ENCODE results near the gene ANAPC16.
"Not testable (repeated sequence)": the region's sequence is repeated elsewhere in the genome, so short reads cannot be mapped to it uniquely, and the experiment has no call there.

Gene ANAPC16

DNA sequence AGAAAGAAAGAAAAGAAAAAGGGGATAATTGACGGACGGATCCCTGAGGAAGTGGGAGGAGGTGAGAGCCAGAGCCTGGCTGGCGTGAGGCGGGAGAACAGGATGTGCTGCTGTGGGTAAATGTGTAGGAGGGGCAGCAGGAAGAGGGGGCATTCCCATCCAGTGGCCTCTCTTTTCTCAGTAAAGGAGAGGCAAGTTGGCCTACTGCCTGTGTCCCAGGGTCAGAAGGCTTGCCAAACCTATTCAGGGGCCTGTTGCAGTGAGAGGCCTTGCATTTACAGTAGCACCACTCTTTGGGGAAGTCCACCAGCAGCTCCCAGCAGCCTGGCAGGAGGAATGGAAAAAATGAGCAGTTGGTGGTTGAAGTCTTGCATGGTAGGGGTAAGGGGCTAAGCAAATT lies 26.9 kb downstream of the ANAPC16 start:
- TF ChIP-seq CTCF (IDR thresholded peaks at IDR 0.05; ENCODE audit: low read depth, low read length), result no peak
- Histone ChIP-seq H3K36me3 (no peaks in the 10 kb centered on the region), H3K27me3 (no peaks in the 10 kb centered on the region), H3K4me3 (ENCODE audit: low read depth, low read length) (no peak overlapping the region), H3K4me1 (peaks cover 15% of the 10 kb centered on the region), H3K9me3 (no peaks in the 10 kb centered on the region)
- DNase-seq, result no peak

DNA sequence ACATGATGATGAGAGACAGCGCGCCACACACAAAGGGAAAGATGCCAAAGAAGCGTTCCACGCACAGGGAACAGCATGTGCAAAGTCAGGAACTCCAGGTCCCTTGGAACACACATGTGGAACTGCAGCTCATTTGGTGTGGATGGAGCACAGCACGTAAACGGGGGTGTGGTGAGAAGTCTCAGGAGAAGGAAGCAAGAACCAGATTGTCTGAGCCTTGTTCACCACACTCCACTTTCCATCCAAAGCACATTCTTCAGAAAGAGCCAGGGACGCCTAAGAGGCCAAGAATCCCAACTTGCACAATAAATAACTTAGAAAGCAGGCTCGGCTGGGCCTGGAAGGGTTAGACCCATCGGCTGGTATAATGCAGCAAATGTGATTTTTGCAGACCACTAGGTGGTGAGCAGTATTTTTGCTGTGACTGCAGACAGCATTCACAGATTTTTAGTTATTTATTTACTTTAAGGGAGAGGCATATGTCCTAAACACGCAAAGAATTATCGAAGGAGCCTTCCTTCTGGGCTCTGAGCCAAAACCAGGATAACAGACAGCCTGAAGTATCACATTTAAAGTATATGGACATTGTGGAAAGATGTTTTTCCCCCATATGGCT lies 28.1 kb downstream of the ANAPC16 start:
- no peaks in the 10 kb centered on the region for H3K36me3 ChIP-seq
- TF ChIP-seq CTCF (IDR thresholded peaks at IDR 0.05; ENCODE audit: low read depth, low read length), result peak; percentile 32; the same call in 1 of the 2 replicates

DNA sequence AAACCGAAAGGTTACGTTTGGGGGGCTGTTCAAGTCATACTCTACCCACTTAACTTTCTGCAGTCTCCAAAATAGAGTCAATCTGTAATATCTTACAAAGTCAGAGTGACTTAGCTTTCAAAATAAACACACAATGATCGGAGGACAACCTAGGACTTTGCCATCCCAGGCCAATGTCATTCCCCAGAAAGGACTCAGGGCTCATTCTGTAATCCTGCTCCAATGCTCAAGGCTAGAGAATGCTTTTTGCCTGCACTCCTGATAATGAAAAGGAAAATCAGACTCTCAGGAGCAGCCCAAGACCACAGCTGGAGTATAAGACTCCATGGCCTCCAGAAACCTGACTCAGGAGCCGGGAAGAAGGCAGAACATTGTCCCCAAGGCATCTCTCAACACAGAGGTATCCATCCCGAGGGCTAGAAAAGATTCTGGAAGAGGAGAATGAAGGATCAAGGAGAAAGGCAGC lies 28.8 kb downstream of the ANAPC16 start:
- Histone ChIP-seq H3K4me1 (peaks cover 21% of the 10 kb centered on the region), H3K27me3 (no peaks in the 10 kb centered on the region), H3K4me3 (ENCODE audit: low read depth, low read length) (no peak overlapping the region), H3K9me3 (no peaks in the 10 kb centered on the region), H3K36me3 (no peaks in the 10 kb centered on the region)
- DNase-seq, result no peak
- no peak for TF ChIP-seq CTCF (IDR thresholded peaks at IDR 0.05; ENCODE audit: low read depth, low read length)

More for the DNA sequence above, 28.1 kb downstream of the ANAPC16 start:
- H3K27me3 ChIP-seq, result no peaks in the 10 kb centered on the region
- DNase-seq, result no peak
- H3K9me3 ChIP-seq, result no peaks in the 10 kb centered on the region
- H3K4me3 ChIP-seq (ENCODE audit: low read depth, low read length), result no peak overlapping the region
- peaks cover 20% of the 10 kb centered on the region for H3K4me1 ChIP-seq

GRCh38 chr10:72245949-72246525 lies 30.2 kb downstream of the ANAPC16 start:
- TF ChIP-seq CTCF (IDR thresholded peaks at IDR 0.05; ENCODE audit: low read depth, low read length), result no peak
- Histone ChIP-seq H3K4me1 (peaks cover 21% of the 10 kb centered on the region), H3K36me3 (no peaks in the 10 kb centered on the region), H3K27me3 (no peaks in the 10 kb centered on the region), H3K4me3 (ENCODE audit: low read depth, low read length) (no peak overlapping the region), H3K9me3 (no peaks in the 10 kb centered on the region)
- DNase-seq, result no peak

DNA sequence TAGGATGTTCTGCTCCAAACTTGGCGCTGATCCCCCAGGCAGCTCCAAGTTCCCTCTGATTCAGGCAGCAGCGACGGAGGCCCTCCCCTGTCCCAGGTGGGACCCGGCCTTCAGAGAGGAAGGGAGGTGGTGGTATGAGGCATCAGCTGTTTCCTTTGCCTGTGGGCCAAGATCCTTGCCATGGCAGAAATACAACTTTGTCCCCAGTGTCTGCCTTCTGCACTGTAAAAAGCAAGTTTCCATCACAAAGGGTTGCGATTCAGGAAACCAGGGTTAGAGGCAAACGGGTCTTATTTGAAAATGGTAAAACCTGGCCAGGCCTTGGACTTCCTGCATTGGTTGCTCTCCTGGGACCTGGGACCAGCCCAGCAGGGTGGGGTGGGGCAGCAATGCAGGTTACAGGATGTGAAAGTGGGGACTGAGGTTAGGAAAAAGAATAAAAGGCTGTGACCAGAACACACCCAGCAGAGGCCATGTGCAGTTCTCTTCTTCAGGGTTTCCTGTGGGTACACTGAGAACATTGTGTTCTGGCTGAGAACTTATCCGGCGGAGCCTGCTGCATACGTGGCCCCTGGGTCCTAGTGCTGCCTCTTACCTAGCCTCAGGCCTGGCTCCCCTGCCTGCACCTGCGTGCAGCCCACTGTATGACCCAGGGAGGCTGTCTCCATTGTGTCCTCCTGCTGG lies 32.8 kb downstream of the ANAPC16 start:
- Histone ChIP-seq H3K4me3 (ENCODE audit: low read depth, low read length) (peak overlapping the region; percentile 23; the same call in 1 of the 2 replicates), H3K27me3 (no peaks in the 10 kb centered on the region), H3K36me3 (no peaks in the 10 kb centered on the region), H3K4me1 (peaks cover 21% of the 10 kb centered on the region), H3K9me3 (no peaks in the 10 kb centered on the region)
- DNase-seq, result peak; percentile 27
- TF ChIP-seq CTCF (IDR thresholded peaks at IDR 0.05; ENCODE audit: low read depth, low read length), result no peak

DNA sequence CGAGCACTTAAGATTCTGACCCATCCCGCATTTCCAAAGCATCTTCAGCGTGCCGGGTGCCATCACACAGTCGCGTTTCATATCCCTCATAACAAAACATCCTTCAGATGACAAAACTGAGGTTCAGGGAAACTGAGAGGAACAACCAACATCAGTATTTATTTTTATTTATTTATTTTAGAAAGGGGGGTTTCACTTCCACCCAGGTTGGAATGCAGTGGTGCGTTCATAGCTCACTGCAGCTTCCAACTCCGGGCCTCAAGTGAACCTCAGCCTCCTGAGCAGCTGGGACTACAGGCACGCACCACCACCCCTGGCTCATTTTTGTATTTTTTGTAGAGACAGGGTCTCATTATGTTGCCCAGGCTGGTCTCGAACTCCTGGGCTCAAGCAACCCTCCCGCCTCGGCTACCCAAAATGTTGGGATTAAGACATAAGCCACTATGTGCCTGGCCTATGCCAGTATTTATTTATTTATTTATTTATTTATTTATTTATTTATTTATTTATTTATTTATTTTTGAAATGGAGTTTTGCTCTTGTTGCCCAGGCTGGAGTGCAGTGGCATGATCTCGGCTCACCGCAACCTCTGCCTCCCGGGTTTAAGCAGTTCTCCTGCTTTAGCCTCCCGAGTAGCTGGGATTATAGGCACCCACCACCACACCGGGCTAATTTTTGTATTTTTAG lies 33.5 kb downstream of the ANAPC16 start:
- H3K36me3 ChIP-seq; H3K9me3 ChIP-seq; H3K27me3 ChIP-seq; H3K4me3 ChIP-seq (ENCODE audit: low read depth, low read length); DNase-seq: not testable (repeated sequence)
- H3K4me1 ChIP-seq, result peaks cover 15% of the 10 kb centered on the region
